Measurements from ENCODE around the gene MVP.

The MVP gene

GRCh38 chr16:29897333-29897732 is 77.1 kb downstream of the MVP start:
- TF ChIP-seq POU6F1 (CRISPR knock-in tag; IDR thresholded peaks at IDR 0.05; ENCODE audit: borderline replicate concordance, low read depth): no peak
- TF ChIP-seq ARNTL (CRISPR knock-in tag; IDR thresholded peaks at IDR 0.05; ENCODE audit: borderline replicate concordance, low read depth): no peak
- TF ChIP-seq ZC3H10 (CRISPR knock-in tag; IDR thresholded peaks at IDR 0.05): no peak
- TF ChIP-seq, protein P1, sequence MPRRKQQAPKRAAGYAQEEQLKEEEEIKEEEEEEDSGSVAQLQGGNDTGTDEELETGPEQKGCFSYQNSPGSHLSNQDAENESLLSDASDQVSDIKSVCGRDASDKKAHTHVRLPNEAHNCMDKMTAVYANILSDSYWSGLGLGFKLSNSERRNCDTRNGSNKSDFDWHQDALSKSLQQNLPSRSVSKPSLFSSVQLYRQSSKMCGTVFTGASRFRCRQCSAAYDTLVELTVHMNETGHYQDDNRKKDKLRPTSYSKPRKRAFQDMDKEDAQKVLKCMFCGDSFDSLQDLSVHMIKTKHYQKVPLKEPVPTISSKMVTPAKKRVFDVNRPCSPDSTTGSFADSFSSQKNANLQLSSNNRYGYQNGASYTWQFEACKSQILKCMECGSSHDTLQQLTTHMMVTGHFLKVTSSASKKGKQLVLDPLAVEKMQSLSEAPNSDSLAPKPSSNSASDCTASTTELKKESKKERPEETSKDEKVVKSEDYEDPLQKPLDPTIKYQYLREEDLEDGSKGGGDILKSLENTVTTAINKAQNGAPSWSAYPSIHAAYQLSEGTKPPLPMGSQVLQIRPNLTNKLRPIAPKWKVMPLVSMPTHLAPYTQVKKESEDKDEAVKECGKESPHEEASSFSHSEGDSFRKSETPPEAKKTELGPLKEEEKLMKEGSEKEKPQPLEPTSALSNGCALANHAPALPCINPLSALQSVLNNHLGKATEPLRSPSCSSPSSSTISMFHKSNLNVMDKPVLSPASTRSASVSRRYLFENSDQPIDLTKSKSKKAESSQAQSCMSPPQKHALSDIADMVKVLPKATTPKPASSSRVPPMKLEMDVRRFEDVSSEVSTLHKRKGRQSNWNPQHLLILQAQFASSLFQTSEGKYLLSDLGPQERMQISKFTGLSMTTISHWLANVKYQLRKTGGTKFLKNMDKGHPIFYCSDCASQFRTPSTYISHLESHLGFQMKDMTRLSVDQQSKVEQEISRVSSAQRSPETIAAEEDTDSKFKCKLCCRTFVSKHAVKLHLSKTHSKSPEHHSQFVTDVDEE (CRISPR knock-in tag; IDR thresholded peaks at IDR 0.05): no peak
- no peak for TF ChIP-seq ZFP30 (CRISPR knock-in tag; IDR thresholded peaks at IDR 0.05)
- no peak for TF ChIP-seq RARB (CRISPR knock-in tag; IDR thresholded peaks at IDR 0.05)
- TF ChIP-seq ISL1 (CRISPR knock-in tag; IDR thresholded peaks at IDR 0.05): no peak
- TF ChIP-seq ZNF8 (CRISPR knock-in tag; IDR thresholded peaks at IDR 0.05): no peak
- no peak for TF ChIP-seq TOX (CRISPR knock-in tag; IDR thresholded peaks at IDR 0.05; ENCODE audit: borderline replicate concordance)
- TF ChIP-seq ZNF565 (CRISPR knock-in tag; conservative IDR thresholded peaks at IDR 0.05; ENCODE audit: low read depth): no peak
- no peak for TF ChIP-seq PPARA (CRISPR knock-in tag; IDR thresholded peaks at IDR 0.05; ENCODE audit: borderline replicate concordance)
- TF ChIP-seq CREB5 (CRISPR knock-in tag; IDR thresholded peaks at IDR 0.05; ENCODE audit: low read depth): no peak
- no peak for TF ChIP-seq CSDC2 (CRISPR knock-in tag; IDR thresholded peaks at IDR 0.05)
- TF ChIP-seq CSRNP3 (CRISPR knock-in tag; IDR thresholded peaks at IDR 0.05): no peak
- TF ChIP-seq ZNF70 (CRISPR knock-in tag; IDR thresholded peaks at IDR 0.05): no peak
- no peak for TF ChIP-seq TCF4 (CRISPR knock-in tag; IDR thresholded peaks at IDR 0.05; ENCODE audit: borderline replicate concordance)
- TF ChIP-seq GLIS3 (CRISPR knock-in tag; IDR thresholded peaks at IDR 0.05): no peak
- no peak for TF ChIP-seq BACH2 (CRISPR knock-in tag; IDR thresholded peaks at IDR 0.05; ENCODE audit: borderline replicate concordance)
- TF ChIP-seq SNAI2 (CRISPR knock-in tag; IDR thresholded peaks at IDR 0.05): no peak
- no peak for ATAC-seq

Data from SK-N-SH treated with all-trans-retinoic acid at 6 μM for 48 hours (cell line).